Coronary artery (tissue), 2 donors: ENCODE data around the gene TMEM131.

Source experiments
- DNase-seq: peaks from one replicate; pipeline ENCODE4 v3.0.0-alpha.2; 2017; ENCODE audit warnings: low spot score
- H3K27ac ChIP-seq, 2 donors: fragments of 200-600 bp; sonication (generic); one replicate each; pipeline ENCODE4 v1.5.1; 2016 to 2019
- H3K4me3 ChIP-seq: fragments of 200-600 bp; sonication (generic); 2 replicates; pipeline ENCODE4 v1.5.1; 2016; ENCODE audit warnings: mild to moderate bottlenecking, moderate library complexity
- TF ChIP-seq, protein P1 (sequence below): fragments of 200-600 bp; sonication (generic); IDR thresholded peaks from one replicate; pipeline ENCODE4 v1.5.1; 2019; ENCODE audit warnings: antibody characterized with exemption

Gene TMEM131

DNA sequence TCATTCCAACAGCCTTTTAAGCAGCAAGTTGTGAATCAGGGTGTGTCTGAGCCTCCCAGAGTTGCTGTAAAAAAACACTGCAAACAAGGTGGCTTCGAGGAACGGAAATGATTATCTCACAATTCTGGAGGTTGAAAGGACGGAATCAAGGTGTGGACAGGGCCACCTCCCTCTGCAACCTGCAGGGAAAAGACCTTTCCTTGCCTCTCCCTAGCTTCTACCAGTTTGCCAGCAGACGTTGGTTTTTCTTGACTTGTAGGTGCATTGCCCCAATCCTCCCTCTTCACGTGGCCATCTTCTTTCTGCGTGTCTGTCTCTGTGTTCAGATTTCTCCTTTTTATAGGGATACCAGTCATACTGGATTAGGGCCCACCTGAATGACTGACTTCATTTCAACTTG is 24.8 kb upstream of the TMEM131 start:
- TF ChIP-seq, protein P1, sequence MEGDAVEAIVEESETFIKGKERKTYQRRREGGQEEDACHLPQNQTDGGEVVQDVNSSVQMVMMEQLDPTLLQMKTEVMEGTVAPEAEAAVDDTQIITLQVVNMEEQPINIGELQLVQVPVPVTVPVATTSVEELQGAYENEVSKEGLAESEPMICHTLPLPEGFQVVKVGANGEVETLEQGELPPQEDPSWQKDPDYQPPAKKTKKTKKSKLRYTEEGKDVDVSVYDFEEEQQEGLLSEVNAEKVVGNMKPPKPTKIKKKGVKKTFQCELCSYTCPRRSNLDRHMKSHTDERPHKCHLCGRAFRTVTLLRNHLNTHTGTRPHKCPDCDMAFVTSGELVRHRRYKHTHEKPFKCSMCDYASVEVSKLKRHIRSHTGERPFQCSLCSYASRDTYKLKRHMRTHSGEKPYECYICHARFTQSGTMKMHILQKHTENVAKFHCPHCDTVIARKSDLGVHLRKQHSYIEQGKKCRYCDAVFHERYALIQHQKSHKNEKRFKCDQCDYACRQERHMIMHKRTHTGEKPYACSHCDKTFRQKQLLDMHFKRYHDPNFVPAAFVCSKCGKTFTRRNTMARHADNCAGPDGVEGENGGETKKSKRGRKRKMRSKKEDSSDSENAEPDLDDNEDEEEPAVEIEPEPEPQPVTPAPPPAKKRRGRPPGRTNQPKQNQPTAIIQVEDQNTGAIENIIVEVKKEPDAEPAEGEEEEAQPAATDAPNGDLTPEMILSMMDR = no peak
- DNase-seq = no peak
- no peak overlapping the region for H3K4me3 ChIP-seq
- peak overlapping the region in 1 of 2 donors; percentile 56 for H3K27ac ChIP-seq

DNA sequence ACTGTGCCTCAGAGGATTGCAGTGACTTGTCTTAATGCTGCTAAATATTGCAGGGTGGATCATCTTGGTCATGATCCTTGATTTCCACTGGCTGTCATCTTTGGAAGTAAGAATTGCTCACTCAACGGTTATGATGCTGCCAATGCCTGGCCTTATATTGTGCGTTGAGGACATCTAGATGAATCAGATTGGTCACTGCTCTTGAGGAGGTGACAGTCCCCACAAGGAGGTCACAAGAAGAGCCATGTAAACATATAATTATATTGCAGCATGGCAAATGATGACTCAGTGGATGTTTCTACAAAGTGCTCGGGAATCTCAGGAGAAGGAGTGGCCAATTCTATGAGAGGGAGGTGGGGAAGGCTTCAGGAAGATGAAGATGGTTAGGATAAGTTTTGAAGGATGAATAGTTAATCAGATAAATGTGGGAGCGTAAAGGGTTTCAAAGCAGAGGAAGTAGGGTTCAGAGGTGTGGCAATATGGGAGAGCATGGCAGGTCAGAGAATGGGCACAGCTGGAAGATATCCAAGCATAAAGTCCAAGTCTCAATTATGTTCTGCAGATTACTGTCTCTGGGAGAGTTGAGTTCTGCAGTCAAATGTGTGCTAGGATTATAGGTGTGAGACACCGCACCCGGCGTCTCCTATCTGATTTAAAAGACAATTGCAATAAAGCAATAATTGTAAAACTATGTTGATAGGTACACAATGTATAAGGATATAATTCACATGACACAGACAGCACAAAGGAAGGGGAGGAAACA is 21.3 kb upstream of the TMEM131 start:
- TF ChIP-seq, protein P1 = no peak
- no peak for DNase-seq
- H3K4me3 ChIP-seq = no peak overlapping the region
- H3K27ac ChIP-seq = no peak overlapping the region

DNA sequence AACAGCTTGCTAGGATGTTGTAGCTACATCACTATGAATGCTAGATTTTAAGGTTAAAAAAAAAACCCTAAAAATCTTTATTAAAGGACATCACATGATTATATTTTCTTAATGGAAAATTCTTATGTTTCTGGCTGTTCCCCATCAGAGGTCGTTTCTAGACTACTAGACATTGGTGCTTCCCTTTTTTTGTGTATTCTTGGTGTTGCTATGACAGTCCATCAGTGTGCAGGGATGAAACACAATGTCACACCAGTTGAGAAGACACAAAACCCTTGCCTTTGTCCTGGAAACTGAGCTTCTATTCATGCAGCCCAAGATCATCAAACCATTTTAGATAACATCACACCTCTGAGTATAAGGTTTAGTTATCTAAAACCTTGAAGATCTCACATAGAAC is 19.9 kb upstream of the TMEM131 start:
- Histone ChIP-seq H3K27ac (no peak overlapping the region), H3K4me3 (no peak overlapping the region)
- no peak for DNase-seq
- TF ChIP-seq, protein P1 = no peak

DNA sequence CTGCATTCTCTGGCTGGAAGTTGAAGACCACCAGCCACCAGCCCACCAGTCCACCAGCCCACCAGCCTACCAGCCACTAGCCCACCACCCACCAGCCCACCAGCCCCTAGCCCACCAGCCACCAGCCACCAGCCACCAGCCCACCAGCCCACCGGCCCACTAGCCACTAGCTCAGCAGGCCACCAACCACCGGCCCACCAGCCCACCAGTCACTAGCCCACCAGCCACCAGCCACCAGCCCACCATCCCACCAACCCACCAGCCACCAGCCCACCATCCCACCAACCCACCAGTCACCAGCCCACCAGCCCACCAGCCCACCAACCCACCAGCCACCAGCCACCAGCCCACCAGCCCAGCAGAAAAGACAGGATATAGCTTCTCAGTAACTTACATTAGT is 18.6 kb upstream of the TMEM131 start:
- Histone ChIP-seq H3K4me3 (no peak overlapping the region), H3K27ac (no peak overlapping the region)
- TF ChIP-seq, protein P1 = no peak
- DNase-seq = no peak

DNA sequence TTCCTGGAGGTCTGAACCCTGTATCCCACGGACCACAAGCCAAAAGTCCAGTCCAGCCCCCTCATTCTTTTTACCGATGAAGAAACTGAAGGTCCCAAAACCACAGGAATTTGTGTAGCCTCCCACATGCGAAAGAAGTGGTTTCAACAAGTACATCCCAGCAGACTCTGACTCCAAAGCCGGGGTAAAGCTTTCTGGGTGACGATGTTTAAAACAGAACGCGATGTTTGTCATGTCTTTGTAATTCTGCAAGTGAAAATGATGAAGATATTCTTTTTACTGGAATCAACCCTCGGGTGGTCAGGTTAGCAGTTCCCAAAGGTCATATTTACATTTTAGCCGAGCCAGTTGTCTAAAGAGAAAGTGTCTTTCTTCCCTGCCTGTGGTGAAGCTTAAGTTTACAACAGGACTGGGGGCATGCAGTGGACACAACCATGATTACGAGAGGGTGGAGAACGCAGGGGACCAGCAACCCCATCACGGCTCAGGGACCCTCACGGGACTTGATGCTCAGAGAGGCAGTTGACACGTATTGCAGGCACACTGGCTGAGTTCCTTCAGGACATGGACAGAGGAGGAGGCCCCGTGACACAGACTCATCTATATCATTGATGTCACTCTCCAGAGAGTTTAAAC is 17.8 kb upstream of the TMEM131 start:
- DNase-seq = no peak
- TF ChIP-seq, protein P1 = no peak
- no peak overlapping the region for H3K4me3 ChIP-seq
- no peak overlapping the region for H3K27ac ChIP-seq

DNA sequence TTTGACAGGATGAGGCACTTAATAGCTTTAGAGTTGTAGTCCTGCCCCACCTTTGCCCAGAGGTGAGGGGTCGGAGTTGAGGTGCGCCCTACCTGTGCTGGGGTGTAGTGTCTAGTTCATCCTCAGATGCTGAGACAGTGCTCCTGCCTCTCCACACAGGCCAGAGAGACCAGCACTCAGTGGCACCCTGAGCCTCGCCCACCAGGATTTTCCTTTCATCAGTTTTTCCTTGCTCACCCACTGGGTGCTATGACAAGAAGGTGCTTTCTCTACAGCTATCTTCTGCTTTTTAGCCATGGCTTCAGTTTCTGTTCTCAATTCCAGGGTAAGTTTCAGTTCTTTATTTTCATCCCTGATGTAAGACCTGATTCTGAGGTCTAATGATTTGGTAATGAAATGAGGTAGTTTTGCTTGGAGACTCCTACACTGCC is 16.8 kb upstream of the TMEM131 start:
- no peak overlapping the region for H3K27ac ChIP-seq
- TF ChIP-seq, protein P1 = no peak
- DNase-seq = no peak
- no peak overlapping the region for H3K4me3 ChIP-seq
